DOHH2 (cell line): ENCODE results near the gene PTPRN2.
"Not testable (repeated sequence)": the region's sequence is repeated elsewhere in the genome, so short reads cannot be mapped to it uniquely, and the experiment has no call there.

Experiments
- H3F3A ChIP-seq: fragments of 200-600 bp; sonication (generic), shearing (Covaris generic); 2 replicates; pipeline ENCODE4 v1.6.0; 2016; ENCODE audit warnings: antibody characterized with exemption, mild to moderate bottlenecking; ENCODE audit not compliant: control insufficient read depth, insufficient read depth
- H3K27ac ChIP-seq: fragments of 200-600 bp; sonication (generic); 2 replicates; pipeline ENCODE4 v1.5.1; 2014; ENCODE audit warnings: low read depth, mild to moderate bottlenecking, low read length, moderate library complexity
- H3K27me3 ChIP-seq: fragments of 200-600 bp; sonication (generic); 2 replicates; pipeline ENCODE4 v1.6.1; 2014; ENCODE audit warnings: mild to moderate bottlenecking, low read length, mixed read lengths; ENCODE audit not compliant: control insufficient read depth
- H3K36me3 ChIP-seq: fragments of 200-600 bp; sonication (generic); 2 replicates; pipeline ENCODE4 v1.6.1; 2014; ENCODE audit warnings: mild to moderate bottlenecking, low read length, moderate library complexity, mixed read lengths; ENCODE audit not compliant: control insufficient read depth
- H3K4me1 ChIP-seq: fragments of 200-600 bp; sonication (generic); 2 replicates; pipeline ENCODE4 v1.6.1; 2014; ENCODE audit warnings: mild to moderate bottlenecking, low read length, mixed read lengths; ENCODE audit not compliant: control insufficient read depth
- H3K4me2 ChIP-seq: fragments of 200-600 bp; sonication (generic); 2 replicates; pipeline ENCODE4 v1.6.0; 2014; ENCODE audit warnings: mild to moderate bottlenecking, low read length, moderate library complexity
- H3K4me3 ChIP-seq: fragments of 200-600 bp; sonication (generic); 2 replicates; pipeline ENCODE4 v1.5.1; 2014; ENCODE audit warnings: mild to moderate bottlenecking, low read length, mixed read lengths
- H3K79me2 ChIP-seq: fragments of 200-600 bp; sonication (generic); 2 replicates; pipeline ENCODE4 v1.6.1; 2014; ENCODE audit warnings: mild to moderate bottlenecking, low read length, mixed read lengths; ENCODE audit not compliant: control insufficient read depth
- H3K9me2 ChIP-seq: fragments of 200-600 bp; sonication (generic); replicated peaks from 2 replicates; pipeline ENCODE4 v1.6.1; 2014; ENCODE audit warnings: mild to moderate bottlenecking, low read length, mixed read lengths; ENCODE audit not compliant: control insufficient read depth
- H3K9me3 ChIP-seq: fragments of 200-600 bp; sonication (generic); 2 replicates; pipeline ENCODE4 v1.6.1; 2014; ENCODE audit warnings: antibody characterized with exemption, low read length, mixed read lengths; ENCODE audit not compliant: control insufficient read depth, insufficient read depth
- H4K20me1 ChIP-seq: fragments of 200-600 bp; sonication (generic); 2 replicates; pipeline ENCODE4 v1.6.0; 2014; ENCODE audit warnings: low read depth, mild to moderate bottlenecking, antibody characterized with exemption, low read length, moderate library complexity; ENCODE audit not compliant: control insufficient read depth, insufficient read depth
- EZH2phosphoT487 ChIP-seq: fragments of 200-600 bp; sonication (generic); IDR thresholded peaks from 2 replicates; pipeline ENCODE4 v1.6.1; 2017; ENCODE audit warnings: borderline replicate concordance, mild to moderate bottlenecking, antibody characterized with exemption, low read length, moderate library complexity, mixed read lengths
- TF ChIP-seq, protein P1 (sequence below): fragments of 200-600 bp; sonication (generic); IDR thresholded peaks from one replicate; pipeline ENCODE4 v1.5.1; 2014; ENCODE audit warnings: antibody characterized with exemption, mild to moderate bottlenecking, low read depth, low read length; ENCODE audit not compliant: poor library complexity, severe bottlenecking

PTPRN2 gene

DNA sequence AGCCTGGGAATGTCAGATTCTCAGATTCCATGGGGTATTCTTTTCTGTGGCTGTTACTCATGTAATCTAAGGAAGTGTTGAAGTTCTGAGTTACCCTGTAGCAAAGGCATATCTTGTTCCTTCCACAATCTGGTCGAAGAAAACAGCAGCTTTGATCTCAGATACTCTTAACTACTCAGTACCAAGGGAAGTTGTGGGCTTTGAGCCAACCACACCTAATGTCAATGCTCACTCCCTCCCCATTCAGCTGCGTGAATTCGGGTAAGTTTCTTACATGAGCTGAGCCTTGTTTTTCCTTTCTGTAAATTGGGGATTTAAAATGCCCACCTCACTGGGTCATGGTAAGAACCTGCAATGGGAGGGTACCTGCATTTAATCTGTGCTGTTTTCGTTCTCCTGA is 52.5 kb downstream of the PTPRN2 start:
- H3K79me2 ChIP-seq, result no peaks in the 10 kb centered on the region
- no peaks in the 10 kb centered on the region for H3F3A ChIP-seq
- no peaks in the 10 kb centered on the region for H3K27me3 ChIP-seq
- H3K4me2 ChIP-seq, result no peak overlapping the region
- H3K4me1 ChIP-seq, result peaks cover 6% of the 10 kb centered on the region
- no peaks in the 10 kb centered on the region for H3K36me3 ChIP-seq
- no peaks in the 10 kb centered on the region for H4K20me1 ChIP-seq
- no peaks in the 10 kb centered on the region for H3K9me2 ChIP-seq
- H3K4me3 ChIP-seq, result no peak overlapping the region
- TF ChIP-seq EZH2phosphoT487, result no peak
- TF ChIP-seq, protein P1, sequence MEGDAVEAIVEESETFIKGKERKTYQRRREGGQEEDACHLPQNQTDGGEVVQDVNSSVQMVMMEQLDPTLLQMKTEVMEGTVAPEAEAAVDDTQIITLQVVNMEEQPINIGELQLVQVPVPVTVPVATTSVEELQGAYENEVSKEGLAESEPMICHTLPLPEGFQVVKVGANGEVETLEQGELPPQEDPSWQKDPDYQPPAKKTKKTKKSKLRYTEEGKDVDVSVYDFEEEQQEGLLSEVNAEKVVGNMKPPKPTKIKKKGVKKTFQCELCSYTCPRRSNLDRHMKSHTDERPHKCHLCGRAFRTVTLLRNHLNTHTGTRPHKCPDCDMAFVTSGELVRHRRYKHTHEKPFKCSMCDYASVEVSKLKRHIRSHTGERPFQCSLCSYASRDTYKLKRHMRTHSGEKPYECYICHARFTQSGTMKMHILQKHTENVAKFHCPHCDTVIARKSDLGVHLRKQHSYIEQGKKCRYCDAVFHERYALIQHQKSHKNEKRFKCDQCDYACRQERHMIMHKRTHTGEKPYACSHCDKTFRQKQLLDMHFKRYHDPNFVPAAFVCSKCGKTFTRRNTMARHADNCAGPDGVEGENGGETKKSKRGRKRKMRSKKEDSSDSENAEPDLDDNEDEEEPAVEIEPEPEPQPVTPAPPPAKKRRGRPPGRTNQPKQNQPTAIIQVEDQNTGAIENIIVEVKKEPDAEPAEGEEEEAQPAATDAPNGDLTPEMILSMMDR, result no peak
- H3K9me3 ChIP-seq, result no peaks in the 10 kb centered on the region
- H3K27ac ChIP-seq, result no peak overlapping the region

DNA sequence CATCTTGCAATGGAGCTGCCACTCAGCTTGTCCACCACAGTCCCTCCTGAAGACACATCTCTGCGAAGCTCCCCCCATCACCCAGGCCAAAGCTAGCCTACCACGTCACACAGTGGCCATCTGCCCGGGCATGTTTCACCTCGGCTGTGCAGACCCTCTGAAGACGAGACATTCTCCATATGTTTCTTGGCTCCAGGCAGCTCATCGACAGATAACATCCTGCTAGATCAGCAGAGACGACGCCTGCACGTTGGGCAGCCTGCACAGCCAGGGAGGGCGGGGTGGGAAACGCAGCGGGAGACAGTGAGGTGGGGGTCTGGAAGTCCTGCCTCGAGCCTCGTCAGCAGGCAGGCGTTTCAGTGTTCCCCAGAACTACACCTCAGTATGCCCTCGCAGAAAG is 53.0 kb downstream of the PTPRN2 start:
- no peaks in the 10 kb centered on the region for H3K27me3 ChIP-seq
- no peaks in the 10 kb centered on the region for H3K9me2 ChIP-seq
- no peak overlapping the region for H3K27ac ChIP-seq
- H4K20me1 ChIP-seq, result no peaks in the 10 kb centered on the region
- H3F3A ChIP-seq, result no peaks in the 10 kb centered on the region
- H3K79me2 ChIP-seq, result no peaks in the 10 kb centered on the region
- TF ChIP-seq, protein P1, result no peak
- no peak for TF ChIP-seq EZH2phosphoT487
- H3K4me1 ChIP-seq, result peaks cover 6% of the 10 kb centered on the region
- H3K4me2 ChIP-seq, result no peak overlapping the region
- no peaks in the 10 kb centered on the region for H3K36me3 ChIP-seq
- no peak overlapping the region for H3K4me3 ChIP-seq
- no peaks in the 10 kb centered on the region for H3K9me3 ChIP-seq

DNA sequence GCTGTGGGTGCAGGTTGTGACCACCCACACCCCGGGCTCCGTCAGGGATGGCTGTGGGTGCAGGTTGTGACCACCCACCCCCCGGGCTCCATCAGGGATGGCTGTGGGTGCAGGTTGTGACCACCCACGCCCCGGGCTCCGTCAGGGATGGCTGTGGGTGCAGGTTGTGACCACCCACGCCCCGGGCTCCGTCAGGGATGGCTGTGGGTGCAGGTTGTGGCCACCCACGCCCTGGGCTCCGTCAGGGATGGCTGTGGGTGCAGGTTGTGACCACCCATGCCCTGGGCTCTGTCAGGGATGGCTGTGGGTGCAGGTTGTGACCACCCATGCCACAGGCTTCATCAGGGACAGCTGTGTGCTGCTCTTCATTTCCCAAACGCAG is 53.5 kb downstream of the PTPRN2 start:
- not testable (repeated sequence) for H3K27ac ChIP-seq, H3K9me3 ChIP-seq, H3K36me3 ChIP-seq, H3K4me3 ChIP-seq, H3K4me1 ChIP-seq, H3K9me2 ChIP-seq, H3K27me3 ChIP-seq, H3F3A ChIP-seq, H3K4me2 ChIP-seq, H3K79me2 ChIP-seq, H4K20me1 ChIP-seq

DNA sequence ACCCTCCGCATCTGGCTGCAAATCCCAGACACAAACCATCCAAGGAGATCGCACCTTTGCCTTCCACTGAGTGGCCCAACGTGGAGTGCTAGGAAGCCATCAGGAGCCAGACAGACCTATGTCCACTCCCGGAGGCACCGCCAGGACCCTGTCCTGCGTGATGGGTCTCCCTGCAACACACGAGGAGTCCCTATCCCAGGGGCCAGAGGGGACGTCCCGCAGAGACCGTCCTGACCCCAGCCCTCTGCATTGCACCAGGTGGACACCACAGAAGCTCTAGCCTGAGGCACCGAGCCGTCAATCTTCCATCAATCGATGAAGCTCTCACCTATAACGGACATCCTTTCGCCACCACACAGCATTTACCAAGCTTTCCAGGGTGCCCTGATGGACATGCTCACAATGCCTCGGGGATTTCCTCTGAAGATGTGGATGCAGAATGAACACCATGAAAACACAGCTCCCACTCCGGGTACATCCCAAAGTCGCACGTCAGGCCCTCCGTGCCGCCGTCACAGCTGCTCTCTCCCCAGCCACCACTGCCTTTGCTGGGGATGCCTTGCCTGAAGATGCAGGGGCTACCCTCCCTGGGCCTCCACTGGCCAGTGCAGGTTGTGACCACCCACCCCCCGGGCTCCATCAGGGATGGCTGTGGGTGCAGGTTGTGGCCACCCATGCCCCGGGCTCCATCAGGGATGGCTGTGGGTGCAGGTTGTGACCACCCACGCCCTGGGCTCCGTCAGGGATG is 54.1 kb downstream of the PTPRN2 start:
- Histone ChIP-seq H3K27ac (no peak overlapping the region), H3K27me3 (no peaks in the 10 kb centered on the region), H3K36me3 (no peaks in the 10 kb centered on the region), H3K4me3 (no peak overlapping the region), H4K20me1 (no peaks in the 10 kb centered on the region), H3F3A (no peaks in the 10 kb centered on the region), H3K4me1 (peaks cover 6% of the 10 kb centered on the region), H3K4me2 (no peak overlapping the region), H3K9me3 (no peaks in the 10 kb centered on the region), H3K79me2 (no peaks in the 10 kb centered on the region), H3K9me2 (no peaks in the 10 kb centered on the region)
- TF ChIP-seq EZH2phosphoT487, result no peak
- TF ChIP-seq, protein P1, result no peak
